ENCODE data around the gene C3orf33. TPM values are rescaled to one million over a fixed set of nuclear protein-coding genes. Genes with fewer than 3 reads are reported as not detected.
A peak's percentile ranks its signal among the peaks of the same experiment; 100 is the strongest.

Gene C3orf33
- total and polyA plus RNA-seq, 2 of the 13 experiments (the other 11 are each of a cell fraction or from before 2014, with no cell fraction given) = 9.2 to 12.6 TPM

- TF ChIP-seq NR0B2 (CRISPR knock-in tag; IDR thresholded peaks at IDR 0.05) (no peak), MED13 (CRISPR knock-in tag; IDR thresholded peaks at IDR 0.05) (no peak; the same call in 1 of the 2 replicates), HNF4A (CRISPR knock-in tag; IDR thresholded peaks at IDR 0.05) (peak; percentile 34; the same call in 1 of the 2 replicates), DDIT3 (CRISPR knock-in tag; IDR thresholded peaks at IDR 0.05) (no peak), ZNF569 (CRISPR knock-in tag; IDR thresholded peaks at IDR 0.05; ENCODE audit: borderline replicate concordance) (peak; percentile 35; the same call in 1 of the 2 replicates), ZNF225 (CRISPR knock-in tag; IDR thresholded peaks at IDR 0.05) (peak; percentile 61), NAIF1 (CRISPR knock-in tag; IDR thresholded peaks at IDR 0.05; ENCODE audit: borderline replicate concordance) (peak; percentile 88), THAP9 (CRISPR knock-in tag; IDR thresholded peaks at IDR 0.05; ENCODE audit: borderline replicate concordance) (peak; percentile 93; the same call in 1 of the 2 replicates), TCF7 (IDR thresholded peaks at IDR 0.05; ENCODE audit: low read depth) (no peak), THRA (CRISPR knock-in tag; IDR thresholded peaks at IDR 0.05; ENCODE audit: borderline replicate concordance) (peak; percentile 83; the same call in 1 of the 2 replicates), NFE2L2 (IDR thresholded peaks at IDR 0.05; ENCODE audit: low read length) (no peak), ZNF432 (CRISPR knock-in tag; IDR thresholded peaks at IDR 0.05; ENCODE audit: borderline replicate concordance) (no peak), RBM22 (optimal IDR thresholded peaks at IDR 0.05; ENCODE audit: low read length) (peak; percentile 68), RFX5 (IDR thresholded peaks at IDR 0.05; ENCODE audit: low read depth, low read length) (peak; percentile 32), ZNF674 (CRISPR knock-in tag; IDR thresholded peaks at IDR 0.05; ENCODE audit: low read depth) (peak; percentile 69; the same call in 1 of the 2 replicates), ZNF746 (CRISPR knock-in tag; IDR thresholded peaks at IDR 0.05) (no peak), HNRNPK (IDR thresholded peaks at IDR 0.05; ENCODE audit: low read depth, low read length, poor library complexity, severe bottlenecking) (no peak), ZFY (CRISPR knock-in tag; IDR thresholded peaks at IDR 0.05) (peak; percentile 83), MYPOP (CRISPR knock-in tag; IDR thresholded peaks at IDR 0.05) (0 out of 2 replicates have a peak, but pooled peaks have one; percentile 58), NFATC3 (CRISPR knock-in tag; IDR thresholded peaks at IDR 0.05) (no peak)
- TF ChIP-seq, protein P1, sequence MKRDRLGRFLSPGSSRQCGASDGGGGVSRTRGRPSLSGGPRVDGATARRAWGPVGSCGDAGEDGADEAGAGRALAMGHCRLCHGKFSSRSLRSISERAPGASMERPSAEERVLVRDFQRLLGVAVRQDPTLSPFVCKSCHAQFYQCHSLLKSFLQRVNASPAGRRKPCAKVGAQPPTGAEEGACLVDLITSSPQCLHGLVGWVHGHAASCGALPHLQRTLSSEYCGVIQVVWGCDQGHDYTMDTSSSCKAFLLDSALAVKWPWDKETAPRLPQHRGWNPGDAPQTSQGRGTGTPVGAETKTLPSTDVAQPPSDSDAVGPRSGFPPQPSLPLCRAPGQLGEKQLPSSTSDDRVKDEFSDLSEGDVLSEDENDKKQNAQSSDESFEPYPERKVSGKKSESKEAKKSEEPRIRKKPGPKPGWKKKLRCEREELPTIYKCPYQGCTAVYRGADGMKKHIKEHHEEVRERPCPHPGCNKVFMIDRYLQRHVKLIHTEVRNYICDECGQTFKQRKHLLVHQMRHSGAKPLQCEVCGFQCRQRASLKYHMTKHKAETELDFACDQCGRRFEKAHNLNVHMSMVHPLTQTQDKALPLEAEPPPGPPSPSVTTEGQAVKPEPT (CRISPR knock-in tag; IDR thresholded peaks at IDR 0.05; ENCODE audit: low read depth) = peak; percentile 92; the same call in 1 of the 2 replicates
Measured at GRCh38 chr3:155854141-155854940, 48.3 kb upstream of the C3orf33 start, which contains the start of gene SLC33A1 (continued).

Measured in HepG2 (cell line).